A673 (cell line): ENCODE data around the gene NDFIP2.

Experiments
- EZH2 ChIP-seq: fragments of 200-600 bp; sonication (generic); IDR thresholded peaks from 2 replicates; pipeline ENCODE4 v1.6.1; 2017; ENCODE audit warnings: borderline replicate concordance, low read depth, mild to moderate bottlenecking, mixed read lengths, antibody characterized with exemption, low read length; ENCODE audit not compliant: poor library complexity, severe bottlenecking
- TF ChIP-seq, protein P1 (sequence below): fragments of 300-800, 200-600 bp; sonication (generic); conservative IDR thresholded peaks from 2 replicates; pipeline ENCODE4 v1.5.1; 2017; ENCODE audit warnings: low read depth, mild to moderate bottlenecking, antibody characterized with exemption, low read length, moderate library complexity, mixed read lengths

GRCh38 chr13:79492313-79492798, 11.4 kb downstream of the NDFIP2 start:
- TF ChIP-seq, protein P1, sequence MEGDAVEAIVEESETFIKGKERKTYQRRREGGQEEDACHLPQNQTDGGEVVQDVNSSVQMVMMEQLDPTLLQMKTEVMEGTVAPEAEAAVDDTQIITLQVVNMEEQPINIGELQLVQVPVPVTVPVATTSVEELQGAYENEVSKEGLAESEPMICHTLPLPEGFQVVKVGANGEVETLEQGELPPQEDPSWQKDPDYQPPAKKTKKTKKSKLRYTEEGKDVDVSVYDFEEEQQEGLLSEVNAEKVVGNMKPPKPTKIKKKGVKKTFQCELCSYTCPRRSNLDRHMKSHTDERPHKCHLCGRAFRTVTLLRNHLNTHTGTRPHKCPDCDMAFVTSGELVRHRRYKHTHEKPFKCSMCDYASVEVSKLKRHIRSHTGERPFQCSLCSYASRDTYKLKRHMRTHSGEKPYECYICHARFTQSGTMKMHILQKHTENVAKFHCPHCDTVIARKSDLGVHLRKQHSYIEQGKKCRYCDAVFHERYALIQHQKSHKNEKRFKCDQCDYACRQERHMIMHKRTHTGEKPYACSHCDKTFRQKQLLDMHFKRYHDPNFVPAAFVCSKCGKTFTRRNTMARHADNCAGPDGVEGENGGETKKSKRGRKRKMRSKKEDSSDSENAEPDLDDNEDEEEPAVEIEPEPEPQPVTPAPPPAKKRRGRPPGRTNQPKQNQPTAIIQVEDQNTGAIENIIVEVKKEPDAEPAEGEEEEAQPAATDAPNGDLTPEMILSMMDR = no peak
- no peak for TF ChIP-seq EZH2
